HEK293 (cell line): Measurements from ENCODE around the gene PRC1.

Source experiments
- GLI2 ChIP-seq: fragments of 450-650 bp; formaldehyde crosslinking; IDR thresholded peaks from 2 replicates; pipeline ENCODE4; 2017; ENCODE audit warnings: missing biosample characterization, missing genetic modification characterization, low read depth, borderline replicate concordance
- GLIS1 ChIP-seq: fragments of 450-650 bp; formaldehyde crosslinking; IDR thresholded peaks from 2 replicates; pipeline ENCODE4 v1.5.1; 2016; ENCODE audit warnings: missing biosample characterization, missing genetic modification characterization
- KLF7 ChIP-seq: fragments of 450-650 bp; formaldehyde crosslinking; IDR thresholded peaks from 2 replicates; pipeline ENCODE4 v1.5.1; 2016; ENCODE audit warnings: missing biosample characterization, missing genetic modification characterization, borderline replicate concordance
- YY1 ChIP-seq: fragments of 450-650 bp; formaldehyde crosslinking; IDR thresholded peaks from 2 replicates; pipeline ENCODE4 v1.5.1; 2018; ENCODE audit warnings: missing biosample characterization, missing genetic modification characterization
- ZBTB20 ChIP-seq: fragments of 450-650 bp; formaldehyde crosslinking; IDR thresholded peaks from 2 replicates; pipeline ENCODE4 v1.5.1; 2016; ENCODE audit warnings: missing biosample characterization, missing genetic modification characterization
- ZBTB44 ChIP-seq: fragments of 450-650 bp; IDR thresholded peaks from 2 replicates; pipeline ENCODE4 v1.5.1; 2018; ENCODE audit warnings: missing biosample characterization, mild to moderate bottlenecking, missing genetic modification characterization
- ZNF157 ChIP-seq: fragments of 450-650 bp; formaldehyde crosslinking; IDR thresholded peaks from 2 replicates; pipeline ENCODE4 v1.5.1; 2016; ENCODE audit warnings: missing biosample characterization, missing genetic modification characterization
- ZNF16 ChIP-seq: fragments of 450-650 bp; formaldehyde crosslinking; IDR thresholded peaks from 2 replicates; pipeline ENCODE4 v1.5.1; 2016; ENCODE audit warnings: low read depth, missing biosample characterization, missing genetic modification characterization
- ZNF24 ChIP-seq: fragments of 450-650 bp; formaldehyde crosslinking; IDR thresholded peaks from 2 replicates; pipeline ENCODE4 v1.5.1; 2016; ENCODE audit warnings: missing biosample characterization, missing genetic modification characterization
- ZNF37A ChIP-seq: fragments of 450-650 bp; IDR thresholded peaks from 2 replicates; pipeline ENCODE4 v1.5.1; 2018; ENCODE audit warnings: missing biosample characterization, missing genetic modification characterization
- ZNF518A ChIP-seq: fragments of 450-650 bp; formaldehyde crosslinking; conservative IDR thresholded peaks from 2 replicates; pipeline ENCODE4 v1.5.1; 2016; ENCODE audit warnings: low read depth, missing biosample characterization, missing genetic modification characterization
- ZNF521 ChIP-seq: fragments of 450-650 bp; formaldehyde crosslinking; IDR thresholded peaks from 2 replicates; pipeline ENCODE4 v1.5.1; 2017; ENCODE audit warnings: missing biosample characterization, mild to moderate bottlenecking, missing genetic modification characterization
- ZNF544 ChIP-seq: fragments of 450-650 bp; formaldehyde crosslinking; IDR thresholded peaks from 2 replicates; pipeline ENCODE4 v1.5.0; 2017; ENCODE audit warnings: missing biosample characterization, missing genetic modification characterization
- ZNF548 ChIP-seq: fragments of 450-650 bp; formaldehyde crosslinking; IDR thresholded peaks from 2 replicates; pipeline ENCODE4 v1.5.1; 2016; ENCODE audit warnings: missing biosample characterization, missing genetic modification characterization
- ZNF549 ChIP-seq: fragments of 450-650 bp; IDR thresholded peaks from 2 replicates; pipeline ENCODE4 v1.5.1; 2018; ENCODE audit warnings: missing biosample characterization, missing genetic modification characterization, mild to moderate bottlenecking, inconsistent platforms, moderate library complexity
- ZNF585B ChIP-seq: fragments of 450-650 bp; formaldehyde crosslinking; IDR thresholded peaks from 2 replicates; pipeline ENCODE4 v1.5.1; 2016; ENCODE audit warnings: missing biosample characterization, missing genetic modification characterization
- ZNF600 ChIP-seq: fragments of 450-650 bp; formaldehyde crosslinking; IDR thresholded peaks from 2 replicates; pipeline ENCODE4 v1.5.1; 2016; ENCODE audit warnings: missing biosample characterization, missing genetic modification characterization
- ZNF629 ChIP-seq: fragments of 450-650 bp; formaldehyde crosslinking; IDR thresholded peaks from 2 replicates; pipeline ENCODE4 v1.5.1; 2017; ENCODE audit warnings: missing biosample characterization, missing genetic modification characterization
- ZNF660 ChIP-seq: fragments of 450-650 bp; IDR thresholded peaks from 2 replicates; pipeline ENCODE4 v1.5.1; 2018; ENCODE audit warnings: missing biosample characterization, mild to moderate bottlenecking, missing genetic modification characterization
- ZNF664 ChIP-seq: fragments of 450-650 bp; formaldehyde crosslinking; IDR thresholded peaks from 2 replicates; pipeline ENCODE4 v1.5.1; 2016; ENCODE audit warnings: missing biosample characterization, missing genetic modification characterization
- ZNF792 ChIP-seq: fragments of 450-650 bp; formaldehyde crosslinking; IDR thresholded peaks from 2 replicates; pipeline ENCODE4 v1.5.1; 2016; ENCODE audit warnings: missing biosample characterization, missing genetic modification characterization
- ZNF843 ChIP-seq: fragments of 450-650 bp; formaldehyde crosslinking; IDR thresholded peaks from 2 replicates; pipeline ENCODE4 v1.5.1; 2016; ENCODE audit warnings: missing biosample characterization, missing genetic modification characterization
- ZSCAN4 ChIP-seq: fragments of 450-650 bp; formaldehyde crosslinking; IDR thresholded peaks from 2 replicates; pipeline ENCODE4 v1.5.1; 2017; ENCODE audit warnings: missing biosample characterization, missing genetic modification characterization
- ZSCAN5A ChIP-seq: fragments of 450-650 bp; formaldehyde crosslinking; IDR thresholded peaks from 2 replicates; pipeline ENCODE4 v1.5.1; 2016; ENCODE audit warnings: missing biosample characterization, missing genetic modification characterization
- TF ChIP-seq, protein P1 (sequence below): fragments of 450-650 bp; formaldehyde crosslinking; IDR thresholded peaks from 2 replicates; pipeline ENCODE4 v1.5.1; 2016; ENCODE audit warnings: missing biosample characterization, missing genetic modification characterization
- TF ChIP-seq, protein P2 (sequence below): fragments of 450-650 bp; formaldehyde crosslinking; IDR thresholded peaks from 2 replicates; pipeline ENCODE4 v1.5.1; 2016; ENCODE audit warnings: missing biosample characterization, missing genetic modification characterization

Gene PRC1

DNA sequence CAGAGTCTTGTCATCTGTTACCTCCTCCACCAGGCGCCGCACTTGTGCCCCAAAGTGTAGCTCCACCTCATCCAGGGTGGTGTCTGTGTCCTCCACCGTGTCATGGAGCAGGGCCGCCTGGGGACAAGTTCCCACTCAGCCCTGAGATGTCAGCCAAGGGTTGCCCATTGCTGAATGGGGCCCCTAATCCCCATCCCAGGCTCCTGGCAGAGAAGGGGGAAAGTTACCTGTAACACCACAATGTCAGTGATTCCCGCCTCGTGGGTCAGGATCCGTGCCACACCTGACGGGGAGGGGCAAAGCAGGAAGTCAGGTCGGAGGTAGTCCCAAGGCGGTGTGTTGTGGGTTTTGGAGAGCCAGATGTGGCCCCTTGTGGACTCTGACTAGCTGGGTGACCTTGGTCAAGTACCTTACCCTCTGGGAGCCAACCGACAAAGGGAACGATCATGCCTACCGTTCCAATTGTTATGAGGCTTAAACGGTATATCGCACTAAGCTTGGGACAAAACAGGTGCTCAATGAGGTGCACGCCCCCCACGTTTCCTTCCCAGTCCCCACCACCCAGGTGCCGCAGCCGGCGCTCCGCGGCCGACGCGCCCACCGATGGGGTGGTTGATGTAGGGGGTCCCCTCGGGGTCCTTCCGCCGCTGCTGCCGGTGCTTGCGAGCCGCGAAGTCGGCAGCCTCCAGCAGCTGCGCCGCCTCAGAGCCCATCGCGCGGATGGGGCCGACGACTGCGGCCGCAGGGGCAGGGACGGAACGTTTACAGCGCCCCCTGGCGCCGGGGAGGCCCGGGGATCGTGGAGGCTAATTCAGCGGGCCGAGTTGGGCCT lies 62.3 kb downstream of the PRC1 start, which contains the start of gene HDDC3 (continued):
- no peak for TF ChIP-seq ZNF544 (tag by site-specific recombination)
- no peak for TF ChIP-seq ZNF585B
- 0 out of 2 replicates have a peak, but pooled peaks have one; percentile 10 for TF ChIP-seq ZNF518A (tag by site-specific recombination)
- TF ChIP-seq, protein P1, sequence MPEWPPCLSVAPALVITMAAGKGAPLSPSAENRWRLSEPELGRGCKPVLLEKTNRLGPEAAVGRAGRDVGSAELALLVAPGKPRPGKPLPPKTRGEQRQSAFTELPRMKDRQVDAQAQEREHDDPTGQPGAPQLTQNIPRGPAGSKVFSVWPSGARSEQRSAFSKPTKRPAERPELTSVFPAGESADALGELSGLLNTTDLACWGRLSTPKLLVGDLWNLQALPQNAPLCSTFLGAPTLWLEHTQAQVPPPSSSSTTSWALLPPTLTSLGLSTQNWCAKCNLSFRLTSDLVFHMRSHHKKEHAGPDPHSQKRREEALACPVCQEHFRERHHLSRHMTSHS (tag by site-specific recombination): no peak
- 0 out of 2 replicates have a peak, but pooled peaks have one; percentile 53 for TF ChIP-seq YY1 (tag by site-specific recombination)
- TF ChIP-seq ZNF600: peak; percentile 100
- TF ChIP-seq ZNF37A (tag by site-specific recombination): no peak
- TF ChIP-seq GLIS1 (tag by site-specific recombination): no peak; the same call in 1 of the 2 replicates
- TF ChIP-seq ZNF792 (tag by site-specific recombination): no peak
- no peak; the same call in 1 of the 2 replicates for TF ChIP-seq ZNF843
- TF ChIP-seq GLI2: no peak
- TF ChIP-seq ZNF549 (tag by site-specific recombination): no peak
- peak; percentile 94 for TF ChIP-seq ZNF660 (tag by site-specific recombination)
- peak; percentile 89 for TF ChIP-seq ZBTB20
- TF ChIP-seq ZNF16 (tag by site-specific recombination): no peak
- TF ChIP-seq ZNF157: no peak
- peak; percentile 49 for TF ChIP-seq ZNF629 (tag by site-specific recombination)
- TF ChIP-seq ZNF664 (tag by site-specific recombination): peak; percentile 51
- peak; percentile 38; the same call in 1 of the 2 replicates for TF ChIP-seq ZBTB44
- TF ChIP-seq, protein P2, sequence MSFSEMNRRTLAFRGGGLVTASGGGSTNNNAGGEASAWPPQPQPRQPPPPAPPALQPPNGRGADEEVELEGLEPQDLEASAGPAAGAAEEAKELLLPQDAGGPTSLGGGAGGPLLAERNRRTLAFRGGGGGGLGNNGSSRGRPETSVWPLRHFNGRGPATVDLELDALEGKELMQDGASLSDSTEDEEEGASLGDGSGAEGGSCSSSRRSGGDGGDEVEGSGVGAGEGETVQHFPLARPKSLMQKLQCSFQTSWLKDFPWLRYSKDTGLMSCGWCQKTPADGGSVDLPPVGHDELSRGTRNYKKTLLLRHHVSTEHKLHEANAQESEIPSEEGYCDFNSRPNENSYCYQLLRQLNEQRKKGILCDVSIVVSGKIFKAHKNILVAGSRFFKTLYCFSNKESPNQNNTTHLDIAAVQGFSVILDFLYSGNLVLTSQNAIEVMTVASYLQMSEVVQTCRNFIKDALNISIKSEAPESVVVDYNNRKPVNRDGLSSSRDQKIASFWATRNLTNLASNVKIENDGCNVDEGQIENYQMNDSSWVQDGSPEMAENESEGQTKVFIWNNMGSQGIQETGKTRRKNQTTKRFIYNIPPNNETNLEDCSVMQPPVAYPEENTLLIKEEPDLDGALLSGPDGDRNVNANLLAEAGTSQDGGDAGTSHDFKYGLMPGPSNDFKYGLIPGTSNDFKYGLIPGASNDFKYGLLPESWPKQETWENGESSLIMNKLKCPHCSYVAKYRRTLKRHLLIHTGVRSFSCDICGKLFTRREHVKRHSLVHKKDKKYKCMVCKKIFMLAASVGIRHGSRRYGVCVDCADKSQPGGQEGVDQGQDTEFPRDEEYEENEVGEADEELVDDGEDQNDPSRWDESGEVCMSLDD (tag by site-specific recombination): peak; percentile 74
- no peak for TF ChIP-seq KLF7 (tag by site-specific recombination)
- TF ChIP-seq ZSCAN5A: peak; percentile 61; the same call in 1 of the 2 replicates
- no peak for TF ChIP-seq ZNF548 (tag by site-specific recombination)
- TF ChIP-seq ZNF521: no peak
- TF ChIP-seq ZNF24 (tag by site-specific recombination): peak; percentile 77; the same call in 1 of the 2 replicates
- no peak for TF ChIP-seq ZSCAN4 (tag by site-specific recombination)
